ENCODE results near the gene CLNS1A. TPM values are rescaled to one million over a fixed set of nuclear protein-coding genes. Genes with fewer than 3 reads are reported as not detected.
A peak's percentile ranks its signal among the peaks of the same experiment; 100 is the strongest.
"Not testable (repeated sequence)": the region's sequence is repeated elsewhere in the genome, so short reads cannot be mapped to it uniquely, and the experiment has no call there.

The CLNS1A gene
- total RNA-seq, 1 experiment from 2014 or later: 147 TPM

DNA sequence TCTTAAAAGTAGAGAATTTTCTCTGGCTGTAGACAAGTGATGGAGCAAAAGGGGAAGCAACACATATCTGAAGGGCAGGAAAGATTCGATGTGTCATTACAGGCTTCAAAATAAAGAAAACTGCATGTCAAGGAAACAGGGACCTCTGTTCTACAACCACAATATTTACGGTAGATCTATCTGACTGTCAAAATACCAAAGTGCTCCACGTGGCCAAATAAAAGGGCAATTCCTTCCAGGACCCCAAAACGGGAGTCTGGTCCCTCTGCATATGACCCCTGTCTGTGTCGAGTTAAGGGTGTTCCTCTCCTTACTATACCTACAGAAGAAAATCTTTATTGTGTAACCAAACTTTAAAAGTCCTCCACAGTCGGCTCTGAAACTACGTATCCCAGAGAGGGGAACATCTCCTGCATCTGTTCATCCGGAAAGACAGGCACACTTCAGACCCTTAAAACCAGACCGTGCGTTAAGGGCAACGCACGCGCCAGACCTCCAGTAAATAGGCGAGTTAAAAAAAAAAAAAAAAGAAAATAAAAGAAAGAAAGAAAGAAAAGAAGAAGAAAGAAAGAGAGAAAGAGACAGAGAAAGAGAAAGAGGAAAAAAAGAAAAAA, 756 bp downstream of the CLNS1A start:
- Mint-ChIP-seq H3K4me1 (peaks cover 21% of the 10 kb centered on the region), H3K36me3 (peaks cover 12% of the 10 kb centered on the region), H3K9me3 (peaks cover 13% of the 10 kb centered on the region), H3K27ac (peak overlapping the region; percentile 53), H3K27me3 (ENCODE audit: low read depth) (no peaks in the 10 kb centered on the region), H3K4me3 (peak overlapping the region; percentile 95)
- TF ChIP-seq, protein P1, sequence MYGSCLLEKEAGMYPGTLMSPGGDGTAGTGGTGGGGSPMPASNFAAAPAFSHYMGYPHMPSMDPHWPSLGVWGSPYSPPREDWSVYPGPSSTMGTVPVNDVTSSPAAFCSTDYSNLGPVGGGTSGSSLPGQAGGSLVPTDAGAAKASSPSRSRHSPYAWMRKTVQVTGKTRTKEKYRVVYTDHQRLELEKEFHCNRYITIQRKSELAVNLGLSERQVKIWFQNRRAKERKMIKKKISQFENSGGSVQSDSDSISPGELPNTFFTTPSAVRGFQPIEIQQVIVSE (CRISPR knock-in tag; IDR thresholded peaks at IDR 0.05; ENCODE audit: borderline replicate concordance): no peak
- TF ChIP-seq, protein P2, sequence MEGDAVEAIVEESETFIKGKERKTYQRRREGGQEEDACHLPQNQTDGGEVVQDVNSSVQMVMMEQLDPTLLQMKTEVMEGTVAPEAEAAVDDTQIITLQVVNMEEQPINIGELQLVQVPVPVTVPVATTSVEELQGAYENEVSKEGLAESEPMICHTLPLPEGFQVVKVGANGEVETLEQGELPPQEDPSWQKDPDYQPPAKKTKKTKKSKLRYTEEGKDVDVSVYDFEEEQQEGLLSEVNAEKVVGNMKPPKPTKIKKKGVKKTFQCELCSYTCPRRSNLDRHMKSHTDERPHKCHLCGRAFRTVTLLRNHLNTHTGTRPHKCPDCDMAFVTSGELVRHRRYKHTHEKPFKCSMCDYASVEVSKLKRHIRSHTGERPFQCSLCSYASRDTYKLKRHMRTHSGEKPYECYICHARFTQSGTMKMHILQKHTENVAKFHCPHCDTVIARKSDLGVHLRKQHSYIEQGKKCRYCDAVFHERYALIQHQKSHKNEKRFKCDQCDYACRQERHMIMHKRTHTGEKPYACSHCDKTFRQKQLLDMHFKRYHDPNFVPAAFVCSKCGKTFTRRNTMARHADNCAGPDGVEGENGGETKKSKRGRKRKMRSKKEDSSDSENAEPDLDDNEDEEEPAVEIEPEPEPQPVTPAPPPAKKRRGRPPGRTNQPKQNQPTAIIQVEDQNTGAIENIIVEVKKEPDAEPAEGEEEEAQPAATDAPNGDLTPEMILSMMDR (IDR thresholded peaks at IDR 0.05): no peak
- no peak for TF ChIP-seq ZNF263 (CRISPR knock-in tag; IDR thresholded peaks at IDR 0.05; ENCODE audit: low read depth)
- TF ChIP-seq TCF7 (CRISPR knock-in tag; IDR thresholded peaks at IDR 0.05; ENCODE audit: low read depth): no peak
- TF ChIP-seq ZNF121 (CRISPR knock-in tag; IDR thresholded peaks at IDR 0.05): no peak
- TF ChIP-seq PRRX2 (CRISPR knock-in tag; IDR thresholded peaks at IDR 0.05): no peak
- no peak for TF ChIP-seq NFYB (CRISPR knock-in tag; conservative IDR thresholded peaks at IDR 0.05; ENCODE audit: low read depth)
- TF ChIP-seq ZNF396 (CRISPR knock-in tag; IDR thresholded peaks at IDR 0.05; ENCODE audit: borderline replicate concordance): no peak
- DNase-seq (ENCODE audit: low spot score) (no peak), ATAC-seq (no peak)
- ChIA-PET CTCF (interaction anchor here (0.7 kb wide), 1 partner anchor 545 kb away, joined by 3 read pairs; no protein-coding TSS in a partner anchor), POLR2A (interaction anchor here (2.0 kb wide), 1 partner anchor 47 kb away, joined by 6 read pairs; the partner anchor contains the start of gene AQP11)

DNA sequence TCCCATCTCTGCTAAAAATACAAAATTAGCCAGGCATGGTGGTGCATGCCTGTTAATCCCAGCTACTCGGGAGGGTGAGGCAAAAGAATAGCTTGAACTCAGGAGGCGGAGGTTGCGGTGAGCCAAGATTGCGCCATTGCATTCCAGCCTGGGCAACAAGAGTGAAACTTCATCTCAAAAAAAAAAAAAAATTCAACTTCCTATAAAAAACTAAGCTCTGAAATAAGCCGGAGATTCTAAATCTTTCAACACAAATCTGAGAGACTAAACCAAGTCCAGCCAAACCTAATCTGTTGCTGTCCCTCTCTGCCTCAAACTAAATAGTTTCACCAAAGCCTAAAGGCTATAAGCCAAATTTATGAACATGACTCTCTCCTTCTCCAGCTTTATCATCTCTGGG, 3.7 kb downstream of the CLNS1A start:
- peaks cover 16% of the 10 kb centered on the region for H3K36me3 Mint-ChIP-seq
- H3K27ac Mint-ChIP-seq; H3K9me3 Mint-ChIP-seq; DNase-seq (ENCODE audit: low spot score); H3K27me3 Mint-ChIP-seq (ENCODE audit: low read depth); H3K4me3 Mint-ChIP-seq; POLR2A ChIA-PET; ATAC-seq: not testable (repeated sequence)
- CTCF ChIA-PET: interaction anchor here (0.7 to 2.1 kb wide), 2 partner anchors 15 to 108 kb away, joined by 3 to 5 read pairs; no protein-coding TSS in a partner anchor
- peaks cover 21% of the 10 kb centered on the region for H3K4me1 Mint-ChIP-seq

DNA sequence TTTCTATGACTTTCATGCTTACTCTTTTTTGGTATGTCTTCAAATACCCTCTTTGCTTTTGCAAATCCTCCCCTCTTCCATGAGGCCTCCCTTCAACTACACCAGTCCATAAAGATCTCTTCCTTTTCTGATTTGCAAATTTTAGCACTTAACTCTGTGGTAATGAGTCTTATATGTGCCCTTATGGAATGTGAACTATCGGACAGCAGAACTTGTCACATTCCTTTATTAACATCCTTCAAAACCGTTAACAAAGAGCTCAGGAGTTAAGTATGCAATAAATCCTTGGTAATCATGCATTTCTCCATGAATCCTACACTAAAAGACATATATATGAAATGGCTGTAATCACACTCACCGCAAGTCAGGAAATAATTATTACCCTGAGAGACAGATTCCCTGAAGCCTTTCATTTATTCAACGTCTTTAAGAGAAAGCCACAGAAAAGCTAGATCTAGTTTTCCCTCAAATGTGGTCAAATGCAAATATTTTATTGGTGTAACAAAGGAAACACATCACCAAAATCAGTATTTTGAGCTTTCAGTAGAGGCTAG, 7.4 kb downstream of the CLNS1A start:
- Mint-ChIP-seq H3K9me3 (no peaks in the 10 kb centered on the region), H3K36me3 (peaks cover 28% of the 10 kb centered on the region), H3K4me3 (no peak overlapping the region), H3K27ac (peak overlapping the region; percentile 5; the same call in 1 of the 2 replicates), H3K4me1 (0 out of 2 replicates have a peak, but pooled peaks cover 3% of the 10 kb centered on the region), H3K27me3 (ENCODE audit: low read depth) (no peaks in the 10 kb centered on the region)
- no peak for ATAC-seq
- DNase-seq (ENCODE audit: low spot score): no peak
- POLR2A ChIA-PET: no interaction called here
- TF ChIP-seq FOXP1 (CRISPR knock-in tag; IDR thresholded peaks at IDR 0.05; ENCODE audit: borderline replicate concordance): no peak
- TF ChIP-seq TEAD4 (CRISPR knock-in tag; IDR thresholded peaks at IDR 0.05): no peak
- TF ChIP-seq ETV6 (CRISPR knock-in tag; IDR thresholded peaks at IDR 0.05): no peak
- no peak for TF ChIP-seq ZNF396 (CRISPR knock-in tag; IDR thresholded peaks at IDR 0.05; ENCODE audit: borderline replicate concordance)
- no peak for TF ChIP-seq EMX1 (CRISPR knock-in tag; IDR thresholded peaks at IDR 0.05)
- no peak for TF ChIP-seq ESRRA (CRISPR knock-in tag; IDR thresholded peaks at IDR 0.05; ENCODE audit: borderline replicate concordance)
- TF ChIP-seq, protein P3, sequence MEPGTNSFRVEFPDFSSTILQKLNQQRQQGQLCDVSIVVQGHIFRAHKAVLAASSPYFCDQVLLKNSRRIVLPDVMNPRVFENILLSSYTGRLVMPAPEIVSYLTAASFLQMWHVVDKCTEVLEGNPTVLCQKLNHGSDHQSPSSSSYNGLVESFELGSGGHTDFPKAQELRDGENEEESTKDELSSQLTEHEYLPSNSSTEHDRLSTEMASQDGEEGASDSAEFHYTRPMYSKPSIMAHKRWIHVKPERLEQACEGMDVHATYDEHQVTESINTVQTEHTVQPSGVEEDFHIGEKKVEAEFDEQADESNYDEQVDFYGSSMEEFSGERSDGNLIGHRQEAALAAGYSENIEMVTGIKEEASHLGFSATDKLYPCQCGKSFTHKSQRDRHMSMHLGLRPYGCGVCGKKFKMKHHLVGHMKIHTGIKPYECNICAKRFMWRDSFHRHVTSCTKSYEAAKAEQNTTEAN (CRISPR knock-in tag; IDR thresholded peaks at IDR 0.05): no peak
- TF ChIP-seq FOXK1 (CRISPR knock-in tag; IDR thresholded peaks at IDR 0.05): no peak
- no peak for TF ChIP-seq ZNF121 (CRISPR knock-in tag; IDR thresholded peaks at IDR 0.05)
- no peak for TF ChIP-seq ATF1 (CRISPR knock-in tag; IDR thresholded peaks at IDR 0.05)
- TF ChIP-seq, protein P4, sequence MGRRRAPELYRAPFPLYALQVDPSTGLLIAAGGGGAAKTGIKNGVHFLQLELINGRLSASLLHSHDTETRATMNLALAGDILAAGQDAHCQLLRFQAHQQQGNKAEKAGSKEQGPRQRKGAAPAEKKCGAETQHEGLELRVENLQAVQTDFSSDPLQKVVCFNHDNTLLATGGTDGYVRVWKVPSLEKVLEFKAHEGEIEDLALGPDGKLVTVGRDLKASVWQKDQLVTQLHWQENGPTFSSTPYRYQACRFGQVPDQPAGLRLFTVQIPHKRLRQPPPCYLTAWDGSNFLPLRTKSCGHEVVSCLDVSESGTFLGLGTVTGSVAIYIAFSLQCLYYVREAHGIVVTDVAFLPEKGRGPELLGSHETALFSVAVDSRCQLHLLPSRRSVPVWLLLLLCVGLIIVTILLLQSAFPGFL (CRISPR knock-in tag; IDR thresholded peaks at IDR 0.05; ENCODE audit: borderline replicate concordance): no peak
- CTCF ChIA-PET: interaction anchor here (1.0 kb wide), 1 partner anchor 11 kb away, joined by 3 read pairs; no protein-coding TSS in a partner anchor

All from WTC11 (cell line).